HG03571 (cell line): ENCODE data around the gene ERICH4.
"Not testable (repeated sequence)": the region's sequence is repeated elsewhere in the genome, so short reads cannot be mapped to it uniquely, and the experiment has no call there.

Source experiments
- ATAC-seq: cut with Tn5 transposase; IDR thresholded peaks from one replicate; pipeline ENCODE4 v1.9.1; 2021; ENCODE audit not compliant: unreplicated experiment

The ERICH4 gene

GRCh38 chr19:41476583-41476982 is 33.6 kb downstream of the ERICH4 start:
- ATAC-seq, result no peak

- no peak for ATAC-seq
These were observed 35.2 kb downstream of the ERICH4 start for GRCh38 chr19:41478171-41478570.

DNA sequence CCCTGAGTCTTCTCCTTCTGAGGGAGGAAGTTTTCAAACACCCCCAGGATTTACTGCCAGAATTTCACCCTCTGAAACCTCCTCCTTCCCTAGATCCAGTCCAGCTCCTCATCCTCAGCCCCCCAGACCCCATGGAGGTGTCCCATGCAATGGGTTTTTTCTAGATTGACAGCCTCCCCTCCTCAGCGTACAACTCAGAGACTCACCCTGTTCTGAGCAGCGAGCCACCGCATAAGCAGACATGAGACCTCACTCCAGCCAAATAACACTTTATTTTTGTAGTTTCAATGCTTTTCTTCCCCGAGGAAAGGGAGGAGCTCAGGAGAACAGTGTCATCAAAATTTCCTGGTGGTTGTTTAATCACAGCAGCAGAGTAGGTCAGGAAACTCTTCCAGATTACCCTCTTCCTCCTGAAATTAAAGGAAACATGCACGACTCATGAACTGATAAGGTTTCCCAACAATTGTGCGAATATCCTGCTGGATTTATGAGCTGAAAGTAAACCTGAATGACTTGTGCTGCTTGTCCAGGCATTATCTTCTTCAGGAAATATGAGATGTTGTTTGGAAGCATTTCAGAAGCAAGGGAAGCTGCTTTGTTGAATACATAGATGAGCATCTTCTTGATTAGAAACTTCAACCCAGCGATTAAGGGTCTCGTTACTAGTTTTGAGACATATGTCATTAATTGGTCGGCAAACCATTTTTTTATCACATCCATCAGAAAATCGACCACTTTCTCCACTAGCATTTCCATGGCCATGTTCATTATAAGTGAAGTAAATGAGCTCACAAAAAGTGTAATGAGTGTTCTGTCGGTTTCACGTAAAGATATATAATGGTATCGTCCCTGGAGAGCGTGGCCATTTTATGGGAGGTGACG is 36.2 kb downstream of the ERICH4 start:
- ATAC-seq, result no peak

- ATAC-seq, result no peak
These were observed 36.8 kb downstream of the ERICH4 start for GRCh38 chr19:41479757-41480191.

GRCh38 chr19:41480336-41480735 is 37.4 kb downstream of the ERICH4 start:
- no peak for ATAC-seq

DNA sequence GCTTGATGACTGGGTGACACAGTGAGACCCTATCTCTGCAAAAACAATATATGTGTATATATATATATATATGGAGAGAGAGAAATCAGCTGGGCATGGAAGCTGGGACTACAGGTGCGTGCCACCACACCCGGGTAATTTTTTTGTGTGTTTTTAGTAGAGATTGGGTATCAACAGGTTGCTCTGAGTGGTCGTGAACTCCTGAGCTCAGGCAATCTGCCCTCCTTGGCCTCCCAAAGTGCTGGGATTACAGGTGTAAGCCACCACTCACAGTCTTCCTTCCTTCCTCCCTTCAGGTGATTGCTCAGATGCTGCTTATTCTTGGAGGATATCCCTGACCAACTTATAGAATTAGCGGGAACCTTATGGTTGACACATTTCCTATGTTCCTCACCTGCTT is 41.9 kb downstream of the ERICH4 start:
- ATAC-seq, result no peak

DNA sequence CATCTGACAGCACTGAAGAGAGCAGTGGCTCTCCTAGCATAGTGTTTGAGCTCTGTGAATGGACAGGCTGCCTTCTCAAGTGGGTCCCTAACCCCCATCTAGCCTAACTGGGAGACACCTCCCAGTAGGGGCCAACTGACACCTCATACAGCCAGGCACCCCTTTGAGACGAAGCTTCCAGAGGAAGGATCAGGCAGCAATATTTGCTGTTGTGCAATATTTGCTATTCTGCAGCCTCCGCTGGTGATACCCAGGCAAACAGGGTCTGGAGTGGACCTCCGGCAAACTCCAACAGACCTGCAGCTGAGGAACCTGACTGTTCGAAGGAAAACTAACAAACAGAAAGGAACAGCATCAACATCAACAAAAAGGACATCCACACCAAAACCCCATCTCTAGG is 44.0 kb downstream of the ERICH4 start:
- ATAC-seq, result not testable (repeated sequence)

DNA sequence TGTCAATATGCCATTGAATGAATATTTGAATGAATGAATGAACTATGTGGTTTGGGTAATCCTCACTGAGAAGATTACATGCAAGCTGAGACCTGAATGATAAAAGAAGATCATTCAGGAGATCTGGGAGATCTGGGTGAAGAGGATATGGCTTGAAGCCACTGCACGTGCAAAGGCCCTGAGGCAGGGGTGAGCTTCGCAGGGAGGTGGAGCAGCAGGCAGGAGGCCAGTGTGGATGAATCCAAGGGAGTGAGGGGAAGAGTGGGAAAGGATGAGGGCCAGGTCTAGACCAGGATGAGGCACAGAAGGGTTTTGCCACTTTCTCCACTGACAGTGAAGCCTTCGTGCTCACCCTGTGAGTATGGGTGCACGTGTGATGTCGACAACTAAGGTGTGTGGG is 49.9 kb downstream of the ERICH4 start:
- no peak for ATAC-seq
